Erythroblast (primary cell): Measurements from ENCODE around the gene RSPH9.

ENCODE experiments used
- GATA1 ChIP-seq: IDR thresholded peaks from 2 replicates; pipeline ENCODE4 v1.6.1; 2011; ENCODE audit warnings: low read depth, mild to moderate bottlenecking, control low read depth, low read length, moderate library complexity
- POLR2A ChIP-seq: IDR thresholded peaks from 2 replicates; pipeline ENCODE4 v1.6.1; 2011; ENCODE audit warnings: mild to moderate bottlenecking, low read length

DNA sequence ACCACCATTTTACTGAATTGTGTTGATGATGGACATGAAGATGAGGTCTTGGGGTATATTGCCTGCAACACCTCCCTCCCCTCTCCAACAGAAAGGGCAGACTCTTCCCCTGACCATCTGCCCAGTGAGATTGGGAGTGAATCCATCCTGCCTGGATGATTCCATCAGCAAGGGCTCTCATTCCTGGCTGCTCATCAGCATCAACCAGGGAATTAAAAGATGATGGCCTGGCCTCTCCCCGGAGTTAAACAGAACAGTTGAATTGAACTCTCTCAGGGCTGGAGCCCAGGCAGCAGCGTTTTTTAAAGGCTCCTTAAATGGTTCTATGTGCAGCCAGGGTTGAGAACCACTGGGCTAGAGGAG, 57.3 kb downstream of the RSPH9 start:
- TF ChIP-seq POLR2A (no peak), GATA1 (no peak)
